ENCODE data around the gene ISCA1.

ISCA1 gene

GRCh38 chr9:86241216-86241615 is 41.1 kb downstream of the ISCA1 start:
- Histone ChIP-seq H3K4me1 (ENCODE audit: low read depth, poor library complexity, severe bottlenecking) (no peaks in the 10 kb centered on the region), H3K4me2 (no peak overlapping the region), H2AFZ (ENCODE audit: low read depth) (no peak overlapping the region), H4K20me1 (ENCODE audit: insufficient read depth) (no peaks in the 10 kb centered on the region), H3K27ac (no peak overlapping the region), H3K79me2 (ENCODE audit: insufficient read depth, low read depth) (no peaks in the 10 kb centered on the region), H3K27me3 (ENCODE audit: insufficient read depth, low read depth) (no peaks in the 10 kb centered on the region), H3K9ac (no peak overlapping the region), H3K4me3 (IDR thresholded peaks at IDR 0.05; ENCODE audit: insufficient read depth, low read depth, low read length) (no peak overlapping the region), H3K36me3 (ENCODE audit: insufficient read depth) (no peaks in the 10 kb centered on the region)
- TF ChIP-seq CTCF (conservative IDR thresholded peaks at IDR 0.05; ENCODE audit: low read depth, low read length), result no peak

DNA sequence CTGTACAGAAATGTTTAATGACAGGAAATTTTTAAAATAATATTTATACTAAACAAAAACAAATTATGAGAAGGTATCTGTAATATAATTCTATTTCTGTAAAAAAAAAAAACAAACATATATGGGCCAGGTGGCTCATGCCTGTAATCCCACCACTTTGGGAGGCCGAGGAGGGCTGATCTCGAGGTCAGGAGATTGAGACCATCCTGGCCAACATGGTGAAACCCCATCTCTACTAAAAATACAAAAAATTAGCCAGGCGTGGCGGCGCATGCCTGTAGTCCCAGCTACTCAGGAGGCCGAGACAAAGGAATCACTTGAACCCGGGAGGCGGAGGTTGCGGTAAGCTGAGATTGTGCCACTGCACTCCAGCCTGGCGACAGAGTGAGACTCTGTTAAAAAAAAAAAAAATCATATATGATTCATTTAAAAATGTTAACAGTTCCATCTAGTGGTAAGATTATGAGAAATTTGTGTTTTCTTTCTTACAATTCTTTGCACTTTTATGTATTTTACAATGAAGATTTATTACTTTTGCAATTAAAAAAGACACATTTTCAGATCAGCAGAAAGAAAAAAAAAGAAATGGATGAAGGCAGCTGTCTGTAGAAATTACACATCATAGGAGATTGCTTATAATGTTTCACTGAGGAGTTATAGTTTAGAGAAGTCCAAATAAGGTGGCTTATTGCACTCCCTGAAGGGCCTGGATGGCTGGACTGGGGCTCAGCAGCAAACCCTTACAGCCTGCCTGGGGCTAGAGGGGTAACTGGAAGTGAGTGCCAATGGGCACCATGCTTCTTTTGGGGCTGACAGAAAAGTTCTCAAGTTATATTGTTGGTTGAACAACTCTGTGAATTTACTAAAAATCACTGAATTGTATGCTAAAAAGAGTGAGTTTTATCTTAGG is 43.2 kb downstream of the ISCA1 start:
- Histone ChIP-seq H3K79me2 (ENCODE audit: insufficient read depth, low read depth) (no peaks in the 10 kb centered on the region), H3K36me3 (ENCODE audit: insufficient read depth) (no peaks in the 10 kb centered on the region), H3K4me2 (no peak overlapping the region), H3K4me1 (ENCODE audit: low read depth, poor library complexity, severe bottlenecking) (no peaks in the 10 kb centered on the region), H2AFZ (ENCODE audit: low read depth) (no peak overlapping the region), H3K4me3 (IDR thresholded peaks at IDR 0.05; ENCODE audit: insufficient read depth, low read depth, low read length) (no peak overlapping the region), H3K27me3 (ENCODE audit: insufficient read depth, low read depth) (no peaks in the 10 kb centered on the region), H3K27ac (no peak overlapping the region), H3K9ac (no peak overlapping the region), H4K20me1 (ENCODE audit: insufficient read depth) (no peaks in the 10 kb centered on the region)
- peak; percentile 37; the same call in 1 of the 2 replicates for TF ChIP-seq CTCF (conservative IDR thresholded peaks at IDR 0.05; ENCODE audit: low read depth, low read length)

DNA sequence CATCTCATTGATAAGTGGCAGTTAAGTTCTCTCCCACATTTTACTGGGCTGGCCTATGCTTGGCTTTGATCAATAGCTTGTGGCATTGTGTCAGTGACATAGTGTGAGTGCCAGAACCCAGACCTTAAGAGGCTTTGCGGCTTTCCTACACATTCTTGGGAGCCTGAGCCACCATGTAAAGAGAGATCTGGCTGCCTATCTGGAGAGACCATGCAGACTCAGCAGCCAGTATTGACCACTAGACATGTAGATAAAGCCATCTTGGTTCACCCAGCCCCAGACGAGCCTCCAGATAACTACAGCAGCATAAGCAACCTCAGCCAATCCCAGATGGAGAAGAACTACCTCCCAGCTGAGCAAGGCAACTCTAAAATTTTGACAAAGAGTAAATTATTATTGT is 51.5 kb downstream of the ISCA1 start:
- Histone ChIP-seq H3K4me3 (IDR thresholded peaks at IDR 0.05; ENCODE audit: insufficient read depth, low read depth, low read length) (no peak overlapping the region), H3K9ac (no peak overlapping the region), H3K27me3 (ENCODE audit: insufficient read depth, low read depth) (no peaks in the 10 kb centered on the region), H4K20me1 (ENCODE audit: insufficient read depth) (no peaks in the 10 kb centered on the region), H3K79me2 (ENCODE audit: insufficient read depth, low read depth) (no peaks in the 10 kb centered on the region), H3K36me3 (ENCODE audit: insufficient read depth) (no peaks in the 10 kb centered on the region), H2AFZ (ENCODE audit: low read depth) (no peak overlapping the region), H3K27ac (no peak overlapping the region), H3K4me1 (ENCODE audit: low read depth, poor library complexity, severe bottlenecking) (no peaks in the 10 kb centered on the region), H3K4me2 (no peak overlapping the region)
- no peak for TF ChIP-seq CTCF (conservative IDR thresholded peaks at IDR 0.05; ENCODE audit: low read depth, low read length)

DNA sequence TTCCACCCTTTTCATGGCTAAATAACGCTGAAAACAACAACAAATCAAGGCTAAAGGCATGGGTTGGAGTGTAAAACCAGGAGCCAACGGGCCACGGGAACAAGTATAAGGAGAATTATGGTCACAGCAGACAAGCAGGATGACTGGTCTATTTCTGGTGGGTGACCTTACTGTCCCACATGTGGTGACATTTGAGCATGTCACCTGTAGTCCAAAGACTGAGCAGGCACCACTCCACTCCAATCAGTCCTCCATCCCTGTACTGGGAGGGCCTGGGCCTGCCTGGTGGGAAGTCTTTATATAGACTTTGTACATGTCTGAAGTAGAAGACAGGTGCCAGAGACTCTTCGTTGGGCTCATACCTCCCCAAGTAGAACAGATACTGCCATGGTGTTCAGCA is 59.7 kb downstream of the ISCA1 start:
- no peaks in the 10 kb centered on the region for H3K27me3 ChIP-seq (ENCODE audit: insufficient read depth, low read depth)
- peaks cover 9% of the 10 kb centered on the region for H3K4me1 ChIP-seq (ENCODE audit: low read depth, poor library complexity, severe bottlenecking)
- no peak overlapping the region for H3K4me3 ChIP-seq (IDR thresholded peaks at IDR 0.05; ENCODE audit: insufficient read depth, low read depth, low read length)
- no peaks in the 10 kb centered on the region for H3K79me2 ChIP-seq (ENCODE audit: insufficient read depth, low read depth)
- no peaks in the 10 kb centered on the region for H4K20me1 ChIP-seq (ENCODE audit: insufficient read depth)
- TF ChIP-seq CTCF (conservative IDR thresholded peaks at IDR 0.05; ENCODE audit: low read depth, low read length), result no peak
- H3K9ac ChIP-seq, result no peak overlapping the region
- H3K4me2 ChIP-seq, result no peak overlapping the region
- no peaks in the 10 kb centered on the region for H3K36me3 ChIP-seq (ENCODE audit: insufficient read depth)
- no peak overlapping the region for H2AFZ ChIP-seq (ENCODE audit: low read depth)
- no peak overlapping the region for H3K27ac ChIP-seq

Data from KMS-11 (cell line).